NB4 (cell line): Measurements from ENCODE around the gene EMP1.

Source experiments
- DNase-seq: peaks from one replicate; pipeline ENCODE4 v3.0.0; 2010; ENCODE audit warnings: low read depth
- H3K4me3 ChIP-seq: one replicate; pipeline ENCODE4 v1.5.1; 2011; ENCODE audit warnings: mild to moderate bottlenecking, low read depth, low read length, moderate library complexity
- MAX ChIP-seq: IDR thresholded peaks from 2 replicates; pipeline ENCODE4 v1.6.1; 2011; ENCODE audit warnings: low read depth, low read length
- MYC ChIP-seq: IDR thresholded peaks from 2 replicates; pipeline ENCODE4 v1.6.1; 2011; ENCODE audit warnings: low read depth, low read length
- POLR2A ChIP-seq: IDR thresholded peaks from 2 replicates; pipeline ENCODE4 v1.6.1; 2011; ENCODE audit warnings: mild to moderate bottlenecking; ENCODE audit not compliant: insufficient read length; ENCODE audit errors: extremely low read depth
- TF ChIP-seq, protein P1 (sequence below): IDR thresholded peaks from one replicate; pipeline ENCODE4 v1.5.1; 2012; ENCODE audit warnings: low read depth, low read length

The EMP1 gene, protein sequence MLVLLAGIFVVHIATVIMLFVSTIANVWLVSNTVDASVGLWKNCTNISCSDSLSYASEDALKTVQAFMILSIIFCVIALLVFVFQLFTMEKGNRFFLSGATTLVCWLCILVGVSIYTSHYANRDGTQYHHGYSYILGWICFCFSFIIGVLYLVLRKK

GRCh38 chr12:13196130-13196921 is at the start of gene EMP1:
Gene EMP1, plus strand, starts transcription at chr12:13196726. Its CDS starts 14,785 bp downstream, at chr12:13211511.
- H3K4me3 ChIP-seq = peak within 1 kb of the TSS; percentile 44
- TF ChIP-seq MAX (no peak), MYC (no peak), POLR2A (no peak)
- TF ChIP-seq, protein P1, sequence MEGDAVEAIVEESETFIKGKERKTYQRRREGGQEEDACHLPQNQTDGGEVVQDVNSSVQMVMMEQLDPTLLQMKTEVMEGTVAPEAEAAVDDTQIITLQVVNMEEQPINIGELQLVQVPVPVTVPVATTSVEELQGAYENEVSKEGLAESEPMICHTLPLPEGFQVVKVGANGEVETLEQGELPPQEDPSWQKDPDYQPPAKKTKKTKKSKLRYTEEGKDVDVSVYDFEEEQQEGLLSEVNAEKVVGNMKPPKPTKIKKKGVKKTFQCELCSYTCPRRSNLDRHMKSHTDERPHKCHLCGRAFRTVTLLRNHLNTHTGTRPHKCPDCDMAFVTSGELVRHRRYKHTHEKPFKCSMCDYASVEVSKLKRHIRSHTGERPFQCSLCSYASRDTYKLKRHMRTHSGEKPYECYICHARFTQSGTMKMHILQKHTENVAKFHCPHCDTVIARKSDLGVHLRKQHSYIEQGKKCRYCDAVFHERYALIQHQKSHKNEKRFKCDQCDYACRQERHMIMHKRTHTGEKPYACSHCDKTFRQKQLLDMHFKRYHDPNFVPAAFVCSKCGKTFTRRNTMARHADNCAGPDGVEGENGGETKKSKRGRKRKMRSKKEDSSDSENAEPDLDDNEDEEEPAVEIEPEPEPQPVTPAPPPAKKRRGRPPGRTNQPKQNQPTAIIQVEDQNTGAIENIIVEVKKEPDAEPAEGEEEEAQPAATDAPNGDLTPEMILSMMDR = no peak
- DNase-seq = peak; percentile 76

- TF ChIP-seq POLR2A (no peak), MAX (no peak), MYC (no peak)
- TF ChIP-seq, protein P1 = no peak
- no peak for DNase-seq
- H3K4me3 ChIP-seq = no peak overlapping the region
These were observed 48.6 kb upstream of the EMP1 start for GRCh38 chr12:13147688-13148484.

- TF ChIP-seq POLR2A = no peak
- TF ChIP-seq MYC = no peak
- TF ChIP-seq MAX = no peak
- TF ChIP-seq, protein P1 = no peak
- no peak for DNase-seq
These were observed 48.1 kb upstream of the EMP1 start for GRCh38 chr12:13148485-13148847.

DNA sequence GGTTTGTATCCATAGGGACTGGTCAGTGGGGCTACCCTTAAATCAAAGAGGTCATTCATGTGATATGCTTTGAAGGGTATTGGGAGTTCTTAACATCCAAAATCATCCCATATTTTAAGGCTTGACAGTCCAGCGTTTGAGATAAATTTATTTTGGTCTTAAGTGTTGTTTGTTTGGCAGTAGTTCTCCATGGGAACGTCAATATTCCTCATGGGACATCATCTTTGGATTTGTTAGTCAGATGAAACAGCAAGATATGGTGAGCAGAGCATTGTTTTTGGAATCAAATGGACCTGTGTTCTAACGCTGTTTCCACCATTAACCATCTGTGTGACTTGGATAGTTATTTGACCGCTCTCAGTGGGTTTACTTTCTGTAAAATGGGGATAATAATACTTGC is 47.1 kb upstream of the EMP1 start:
- no peak for DNase-seq
- TF ChIP-seq POLR2A = no peak
- TF ChIP-seq MYC = no peak
- TF ChIP-seq MAX = no peak
- TF ChIP-seq, protein P1 = no peak
- H3K4me3 ChIP-seq = no peak overlapping the region

More at GRCh38 chr12:13148485-13148847, 48.1 kb upstream of the EMP1 start:
- H3K4me3 ChIP-seq = no peak overlapping the region

- DNase-seq = no peak
- TF ChIP-seq, protein P1 = no peak
- TF ChIP-seq POLR2A (no peak), MYC (no peak), MAX (no peak)
These were observed 44.2 kb upstream of the EMP1 start for GRCh38 chr12:13152281-13152680.

More at GRCh38 chr12:13152281-13152680, 44.2 kb upstream of the EMP1 start:
- no peak overlapping the region for H3K4me3 ChIP-seq
